ENCODE data around the gene MAD1L1.
A peak's percentile ranks its signal among the peaks of the same experiment; 100 is the strongest.

DNA sequence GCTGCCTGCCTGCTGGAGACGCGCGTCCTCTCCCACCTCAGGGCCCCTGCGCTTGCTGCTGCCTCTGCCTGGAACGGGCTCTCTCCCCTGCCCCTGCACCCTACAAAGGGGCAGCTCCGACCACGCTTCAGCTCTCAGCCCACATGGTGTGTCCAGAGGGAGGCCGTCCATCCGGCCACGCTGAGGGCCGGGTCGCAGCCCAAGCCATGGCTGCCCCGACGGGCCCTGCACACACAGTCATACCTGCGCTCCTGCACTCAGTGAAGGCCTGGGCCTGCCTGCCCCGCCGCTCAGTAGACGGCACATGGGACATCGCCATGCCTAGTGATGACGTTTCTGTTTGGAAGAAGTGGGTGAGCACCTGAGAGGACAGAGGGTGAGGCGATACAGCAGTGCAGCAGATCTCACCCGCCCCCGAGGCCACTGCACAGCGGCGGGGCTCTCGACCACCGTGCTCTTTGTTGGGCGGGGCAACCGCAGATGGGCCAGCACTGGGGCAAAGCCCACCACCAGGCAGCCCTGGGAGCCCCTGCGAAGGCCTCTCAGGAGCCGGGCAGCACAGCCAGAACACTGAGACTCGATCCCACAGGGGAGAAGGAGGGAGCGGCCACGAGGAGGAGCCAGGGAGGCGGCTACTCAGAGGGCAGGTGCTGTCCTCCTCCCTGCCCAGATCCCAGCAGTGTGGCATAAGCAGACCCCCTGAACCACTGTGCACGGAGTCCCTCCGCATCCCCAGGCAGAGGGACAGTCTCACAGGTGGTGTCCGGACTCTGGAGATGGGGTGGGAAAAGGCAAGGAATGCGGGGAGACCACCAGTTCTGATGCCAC, 129.5 kb downstream of the MAD1L1 start:
- TF ChIP-seq RFX5 (IDR thresholded peaks at IDR 0.05; ENCODE audit: low read depth, low read length) (no peak), POLR2A (IDR thresholded peaks at IDR 0.05; ENCODE audit: low read depth, low read length) (peak; percentile 19; the same call in 1 of the 2 replicates), RCOR1 (IDR thresholded peaks at IDR 0.05; ENCODE audit: insufficient replicate concordance, low read length) (no peak), MAFK (IDR thresholded peaks at IDR 0.05; ENCODE audit: low read depth, low read length) (no peak)
- TF ChIP-seq, protein P1, sequence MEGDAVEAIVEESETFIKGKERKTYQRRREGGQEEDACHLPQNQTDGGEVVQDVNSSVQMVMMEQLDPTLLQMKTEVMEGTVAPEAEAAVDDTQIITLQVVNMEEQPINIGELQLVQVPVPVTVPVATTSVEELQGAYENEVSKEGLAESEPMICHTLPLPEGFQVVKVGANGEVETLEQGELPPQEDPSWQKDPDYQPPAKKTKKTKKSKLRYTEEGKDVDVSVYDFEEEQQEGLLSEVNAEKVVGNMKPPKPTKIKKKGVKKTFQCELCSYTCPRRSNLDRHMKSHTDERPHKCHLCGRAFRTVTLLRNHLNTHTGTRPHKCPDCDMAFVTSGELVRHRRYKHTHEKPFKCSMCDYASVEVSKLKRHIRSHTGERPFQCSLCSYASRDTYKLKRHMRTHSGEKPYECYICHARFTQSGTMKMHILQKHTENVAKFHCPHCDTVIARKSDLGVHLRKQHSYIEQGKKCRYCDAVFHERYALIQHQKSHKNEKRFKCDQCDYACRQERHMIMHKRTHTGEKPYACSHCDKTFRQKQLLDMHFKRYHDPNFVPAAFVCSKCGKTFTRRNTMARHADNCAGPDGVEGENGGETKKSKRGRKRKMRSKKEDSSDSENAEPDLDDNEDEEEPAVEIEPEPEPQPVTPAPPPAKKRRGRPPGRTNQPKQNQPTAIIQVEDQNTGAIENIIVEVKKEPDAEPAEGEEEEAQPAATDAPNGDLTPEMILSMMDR (conservative IDR thresholded peaks at IDR 0.05; ENCODE audit: low read depth, low read length): no peak
